NCI-H1105 treated with DMSO at 0.1 percent for 48 hours (cell line): ENCODE data around the gene RRP1B.
A peak's percentile ranks its signal among the peaks of the same experiment; 100 is the strongest.

ENCODE experiments used
- DNase-seq: peaks from one replicate; lab custom pipeline; 2025; lab: John Stamatoyannopoulos, UW

RRP1B gene

DNA sequence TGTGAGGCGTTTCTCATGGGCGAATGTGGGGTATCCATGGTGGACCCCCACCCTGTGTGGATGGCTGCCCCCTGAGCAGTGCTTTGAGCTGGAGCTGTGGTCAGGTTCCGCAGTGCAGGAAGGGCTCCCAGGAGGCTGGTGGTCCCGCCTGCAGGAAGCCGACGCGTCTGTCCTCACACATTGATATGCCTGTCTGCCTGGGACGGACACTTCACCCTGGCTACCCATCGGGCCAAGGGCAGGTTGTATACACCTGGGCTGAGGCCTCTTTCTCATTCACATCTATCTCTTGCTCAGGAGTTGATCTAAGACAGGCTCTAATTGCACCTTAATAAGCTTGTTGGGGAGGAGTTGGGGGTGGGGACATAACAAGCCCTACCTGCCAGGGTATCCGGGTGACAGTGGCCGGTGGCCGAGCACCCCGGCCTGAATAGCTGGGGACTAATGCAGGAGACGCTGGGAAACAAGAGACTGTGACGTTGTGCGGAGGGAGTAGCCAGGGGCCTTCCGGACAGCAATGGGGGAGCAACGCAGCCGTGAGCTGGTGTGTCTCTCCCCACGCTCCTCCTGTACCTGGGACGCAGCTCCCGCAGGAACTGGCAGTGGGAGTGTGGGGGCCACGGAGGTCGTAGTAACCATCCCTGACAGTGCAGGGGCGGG, 81.3 kb downstream of the RRP1B start:
- DNase-seq = peak; percentile 74

DNA sequence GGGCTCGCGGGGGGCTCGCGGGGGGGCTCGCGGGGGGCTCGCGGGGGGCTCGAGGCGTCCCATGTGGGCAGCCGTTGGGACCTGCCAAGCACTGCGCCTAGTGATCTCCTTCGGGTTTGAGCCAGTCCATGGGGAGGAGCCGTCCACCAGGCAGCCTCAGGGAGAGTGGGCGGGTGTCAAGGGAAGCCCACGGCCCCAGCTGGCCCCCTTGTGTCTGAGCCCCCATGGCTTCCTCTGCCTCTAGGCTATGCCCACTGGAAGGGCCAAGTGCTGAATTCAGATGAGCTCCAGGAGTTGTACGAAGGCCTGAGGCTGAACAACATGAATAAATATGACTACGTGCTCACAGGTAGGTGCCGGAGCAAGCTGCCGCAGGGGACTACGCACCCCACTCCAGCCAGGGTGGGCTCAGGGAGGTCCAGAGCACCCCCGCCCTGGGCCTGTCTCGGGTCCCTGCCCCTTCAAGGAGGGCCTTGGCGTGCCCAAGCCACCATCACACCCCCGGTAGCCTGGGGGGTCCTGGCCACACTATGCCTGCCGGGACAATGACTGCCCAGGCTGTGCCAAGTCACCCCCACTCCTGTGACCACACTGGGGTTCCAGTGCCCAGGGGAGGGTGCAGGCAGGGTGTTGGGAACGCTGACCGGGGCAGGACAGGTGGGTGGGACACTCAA, 82.2 kb downstream of the RRP1B start:
- DNase-seq = no peak

DNA sequence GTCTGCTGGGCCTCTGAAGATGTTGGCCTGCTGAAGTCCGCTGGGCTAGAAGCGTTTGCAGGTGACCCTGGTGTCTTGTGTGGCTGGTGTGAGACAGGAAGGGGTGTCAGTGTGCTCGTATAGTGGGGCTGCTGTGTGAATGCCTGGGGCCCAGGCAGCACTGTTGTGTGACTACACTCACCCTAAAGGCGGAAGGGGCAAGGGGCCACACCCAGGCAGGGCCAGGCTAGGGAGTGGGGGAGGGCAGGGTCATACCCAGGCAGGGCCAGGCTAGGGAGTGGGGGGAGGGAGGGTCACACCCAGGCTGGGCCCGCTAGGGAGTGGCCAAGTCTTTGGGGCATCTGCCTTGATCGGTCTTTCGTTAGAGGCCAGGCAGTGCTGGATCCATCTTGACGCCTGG, 84.6 kb downstream of the RRP1B start:
- DNase-seq = no peak

DNA sequence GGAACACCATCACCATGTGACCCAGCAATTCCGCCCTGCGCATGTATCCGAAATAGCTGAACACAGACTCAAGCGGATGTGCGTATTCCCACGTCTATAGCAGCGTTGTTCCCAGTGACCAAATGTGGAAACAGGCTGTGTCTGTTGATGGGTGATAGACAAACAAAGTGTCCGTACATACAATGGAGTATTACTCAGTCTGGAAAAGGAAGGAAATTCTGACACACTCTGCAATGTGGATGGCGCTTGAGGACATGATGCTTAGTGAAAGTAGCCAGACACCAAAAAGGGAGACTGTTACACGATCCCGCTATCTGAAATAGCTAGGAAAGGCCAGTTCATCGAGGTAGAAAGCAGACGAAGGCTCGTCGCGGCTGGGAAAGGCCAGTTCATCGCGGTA, 85.4 kb downstream of the RRP1B start:
- DNase-seq = no peak
